ENCODE measurements around the gene SPEM3. TPM values are rescaled to one million over a fixed set of nuclear protein-coding genes. Genes with fewer than 3 reads are reported as not detected.

SPEM3 gene
- total RNA-seq, 1 donor from 2014 or later, result not detected

GRCh38 chr17:7460850-7461660, 32.4 kb downstream of the SPEM3 start:
- no peak for TF ChIP-seq CTCF (IDR thresholded peaks at IDR 0.05)
- Mint-ChIP-seq H3K36me3 (ENCODE audit: low read depth) (peaks cover 20% of the 10 kb centered on the region), H3K9me3 (no peaks in the 10 kb centered on the region), H3K27me3 (no peaks in the 10 kb centered on the region), H3K27ac (no peak overlapping the region), H3K4me3 (no peak overlapping the region), H3K4me1 (peaks cover 6% of the 10 kb centered on the region)
- POLR2A ChIA-PET, result interaction anchor here (2.0 kb wide), 1 partner anchor 17 kb away, joined by 5 read pairs; the partner anchor contains the start of gene CHRNB1
- no peak for ATAC-seq (ENCODE audit: low read depth)
- DNase-seq, result no peak
- CTCF ChIA-PET, result interaction anchor here (1.2 kb wide), 1 partner anchor 19 kb away, joined by 3 read pairs; the partner anchor contains the start of gene ZBTB4
- intact Hi-C loops (cut with micrococcal nuclease), result no loop called here

GRCh38 chr17:7462474-7463371, 34.1 kb downstream of the SPEM3 start:
- Mint-ChIP-seq H3K9me3 (no peaks in the 10 kb centered on the region), H3K4me1 (peaks cover 12% of the 10 kb centered on the region), H3K4me3 (no peak overlapping the region), H3K27ac (no peak overlapping the region), H3K27me3 (no peaks in the 10 kb centered on the region), H3K36me3 (ENCODE audit: low read depth) (peaks cover 31% of the 10 kb centered on the region)
- ChIA-PET POLR2A (interaction anchor here (0.5 to 2.0 kb wide), 2 partner anchors 14 to 19 kb away, joined by 5 read pairs; partner anchors contain the start of gene CHRNB1), CTCF (interaction anchor here (0.7 to 1.2 kb wide), 2 partner anchors 26 to 98 kb away, joined by 3 to 5 read pairs; no protein-coding TSS in a partner anchor)
- TF ChIP-seq CTCF (IDR thresholded peaks at IDR 0.05), result no peak
- intact Hi-C loops (cut with micrococcal nuclease), result no loop called here
- no peak for DNase-seq
- no peak for ATAC-seq (ENCODE audit: low read depth)

- Mint-ChIP-seq H3K4me3 (no peak overlapping the region), H3K9me3 (no peaks in the 10 kb centered on the region), H3K36me3 (ENCODE audit: low read depth) (peaks cover 33% of the 10 kb centered on the region), H3K4me1 (peaks cover 16% of the 10 kb centered on the region), H3K27me3 (no peaks in the 10 kb centered on the region), H3K27ac (no peak overlapping the region)
- DNase-seq (no peak), ATAC-seq (ENCODE audit: low read depth) (no peak)
- POLR2A ChIA-PET, result interaction anchor here (0.5 kb wide), 2 partner anchors 14 to 1023 kb away, joined by 5 to 8 read pairs; no protein-coding TSS in a partner anchor
- intact Hi-C loops (cut with micrococcal nuclease), result no loop called here
- CTCF ChIA-PET, result no interaction called here
- no peak for TF ChIP-seq CTCF (IDR thresholded peaks at IDR 0.05)
These were observed 34.8 kb downstream of the SPEM3 start for GRCh38 chr17:7463372-7463846.

GRCh38 chr17:7464081-7464480, 35.4 kb downstream of the SPEM3 start:
- DNase-seq (no peak), ATAC-seq (ENCODE audit: low read depth) (no peak)
- ChIA-PET CTCF (no interaction called here), POLR2A (interaction anchor here (0.5 to 1.2 kb wide), 4 partner anchors 19 to 1022 kb away, joined by 3 to 8 read pairs (median 6); no protein-coding TSS in a partner anchor)
- no peaks in the 10 kb centered on the region for H3K27me3 Mint-ChIP-seq
- H3K27ac Mint-ChIP-seq, result no peak overlapping the region
- intact Hi-C loops (cut with micrococcal nuclease), result no loop called here
- H3K4me3 Mint-ChIP-seq, result no peak overlapping the region
- peaks cover 33% of the 10 kb centered on the region for H3K36me3 Mint-ChIP-seq (ENCODE audit: low read depth)
- H3K4me1 Mint-ChIP-seq, result peaks cover 20% of the 10 kb centered on the region
- H3K9me3 Mint-ChIP-seq, result no peaks in the 10 kb centered on the region
- TF ChIP-seq CTCF (IDR thresholded peaks at IDR 0.05), result no peak

All from activated B cell treated with CpG ODN at 0.5 μM for 24 hours (primary cell).